SK-N-SH (cell line): Measurements from ENCODE around the gene NKG7.
A peak's percentile ranks its signal among the peaks of the same experiment; 100 is the strongest.

Experiments used
- RAD21 ChIP-seq: IDR thresholded peaks from 2 replicates; pipeline ENCODE4 v1.6.1; 2012; ENCODE audit warnings: mild to moderate bottlenecking, low read length
- YY1 ChIP-seq: IDR thresholded peaks from 2 replicates; pipeline ENCODE4 v1.4.0; 2012; ENCODE audit warnings: low read depth, mild to moderate bottlenecking
- TF ChIP-seq, protein P1 (sequence below): fragments of 200-600 bp; sonication (generic); IDR thresholded peaks from 2 replicates; pipeline ENCODE4 v1.6.1; 2017; ENCODE audit warnings: antibody characterized with exemption, mild to moderate bottlenecking, moderate library complexity
- TF ChIP-seq, protein P2 (sequence below): fragments of 150-350 bp; IDR thresholded peaks from 2 replicates; pipeline ENCODE4 v1.6.1; 2016; ENCODE audit warnings: mild to moderate bottlenecking, low read depth, low read length
- TF ChIP-seq, protein P3 (sequence below): IDR thresholded peaks from 2 replicates; pipeline ENCODE4 v1.4.0; 2012; ENCODE audit warnings: low read depth
- TF ChIP-seq, protein P4 (sequence below): fragments of 150-350 bp; IDR thresholded peaks from 2 replicates; pipeline ENCODE4 v1.6.1; 2017; ENCODE audit warnings: antibody characterized with exemption, low read length, low read depth, borderline replicate concordance

DNA sequence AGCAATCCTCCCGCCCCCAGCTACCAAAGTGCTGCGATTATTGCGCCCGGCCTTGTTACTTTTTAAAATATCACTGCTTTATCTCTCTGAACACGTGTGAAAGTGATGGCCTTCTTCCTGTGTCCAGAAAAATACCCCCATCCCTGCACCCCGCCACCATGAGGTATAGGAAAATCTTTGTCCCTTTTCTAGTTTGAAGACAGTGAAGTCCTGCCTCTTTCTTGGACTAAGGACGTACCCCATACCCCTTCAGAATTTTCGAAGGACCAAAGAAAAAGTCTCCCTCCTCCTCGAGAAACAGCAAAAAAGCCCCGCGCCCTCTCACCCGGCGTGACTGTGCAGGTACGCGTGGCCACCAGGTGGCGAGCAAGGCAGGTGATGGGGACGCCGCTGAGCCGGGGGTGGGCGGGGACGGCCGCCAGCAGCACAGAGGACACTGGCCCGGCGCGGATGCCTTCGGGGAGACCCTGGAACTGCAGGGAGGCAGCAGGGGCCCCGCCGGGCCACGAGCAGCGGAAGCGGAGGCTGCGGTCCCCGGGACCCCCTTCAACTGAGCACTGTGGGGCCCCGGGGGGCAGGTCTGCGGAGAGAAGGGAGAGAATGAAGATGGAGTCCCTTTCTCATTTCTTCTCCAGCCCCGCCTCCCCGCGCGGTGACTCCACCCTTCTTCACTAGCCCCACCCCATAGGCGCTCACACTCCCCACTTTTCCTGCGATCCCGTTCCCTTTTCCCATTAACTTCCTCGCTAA lies 33.7 kb downstream of the NKG7 start:
- TF ChIP-seq, protein P1, sequence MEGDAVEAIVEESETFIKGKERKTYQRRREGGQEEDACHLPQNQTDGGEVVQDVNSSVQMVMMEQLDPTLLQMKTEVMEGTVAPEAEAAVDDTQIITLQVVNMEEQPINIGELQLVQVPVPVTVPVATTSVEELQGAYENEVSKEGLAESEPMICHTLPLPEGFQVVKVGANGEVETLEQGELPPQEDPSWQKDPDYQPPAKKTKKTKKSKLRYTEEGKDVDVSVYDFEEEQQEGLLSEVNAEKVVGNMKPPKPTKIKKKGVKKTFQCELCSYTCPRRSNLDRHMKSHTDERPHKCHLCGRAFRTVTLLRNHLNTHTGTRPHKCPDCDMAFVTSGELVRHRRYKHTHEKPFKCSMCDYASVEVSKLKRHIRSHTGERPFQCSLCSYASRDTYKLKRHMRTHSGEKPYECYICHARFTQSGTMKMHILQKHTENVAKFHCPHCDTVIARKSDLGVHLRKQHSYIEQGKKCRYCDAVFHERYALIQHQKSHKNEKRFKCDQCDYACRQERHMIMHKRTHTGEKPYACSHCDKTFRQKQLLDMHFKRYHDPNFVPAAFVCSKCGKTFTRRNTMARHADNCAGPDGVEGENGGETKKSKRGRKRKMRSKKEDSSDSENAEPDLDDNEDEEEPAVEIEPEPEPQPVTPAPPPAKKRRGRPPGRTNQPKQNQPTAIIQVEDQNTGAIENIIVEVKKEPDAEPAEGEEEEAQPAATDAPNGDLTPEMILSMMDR: peak; percentile 91
- TF ChIP-seq, protein P2, sequence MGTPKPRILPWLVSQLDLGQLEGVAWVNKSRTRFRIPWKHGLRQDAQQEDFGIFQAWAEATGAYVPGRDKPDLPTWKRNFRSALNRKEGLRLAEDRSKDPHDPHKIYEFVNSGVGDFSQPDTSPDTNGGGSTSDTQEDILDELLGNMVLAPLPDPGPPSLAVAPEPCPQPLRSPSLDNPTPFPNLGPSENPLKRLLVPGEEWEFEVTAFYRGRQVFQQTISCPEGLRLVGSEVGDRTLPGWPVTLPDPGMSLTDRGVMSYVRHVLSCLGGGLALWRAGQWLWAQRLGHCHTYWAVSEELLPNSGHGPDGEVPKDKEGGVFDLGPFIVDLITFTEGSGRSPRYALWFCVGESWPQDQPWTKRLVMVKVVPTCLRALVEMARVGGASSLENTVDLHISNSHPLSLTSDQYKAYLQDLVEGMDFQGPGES: no peak
- TF ChIP-seq RAD21 (peak; percentile 75), YY1 (0 out of 2 replicates have a peak, but pooled peaks have one; percentile 48)
- TF ChIP-seq, protein P3, sequence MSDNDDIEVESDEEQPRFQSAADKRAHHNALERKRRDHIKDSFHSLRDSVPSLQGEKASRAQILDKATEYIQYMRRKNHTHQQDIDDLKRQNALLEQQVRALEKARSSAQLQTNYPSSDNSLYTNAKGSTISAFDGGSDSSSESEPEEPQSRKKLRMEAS: peak; percentile 69
- TF ChIP-seq, protein P4, sequence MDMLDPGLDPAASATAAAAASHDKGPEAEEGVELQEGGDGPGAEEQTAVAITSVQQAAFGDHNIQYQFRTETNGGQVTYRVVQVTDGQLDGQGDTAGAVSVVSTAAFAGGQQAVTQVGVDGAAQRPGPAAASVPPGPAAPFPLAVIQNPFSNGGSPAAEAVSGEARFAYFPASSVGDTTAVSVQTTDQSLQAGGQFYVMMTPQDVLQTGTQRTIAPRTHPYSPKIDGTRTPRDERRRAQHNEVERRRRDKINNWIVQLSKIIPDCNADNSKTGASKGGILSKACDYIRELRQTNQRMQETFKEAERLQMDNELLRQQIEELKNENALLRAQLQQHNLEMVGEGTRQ: no peak
